ENCODE measurements around the gene NANOGP8.

Gene NANOGP8

GRCh38 chr15:35061825-35062737 lies 23.0 kb downstream of the NANOGP8 start:
- no peak for DNase-seq (ENCODE audit: extremely low read depth in 1 of 2, low read depth in 1 of 2)

GRCh38 chr15:35061161-35061824 lies 23.8 kb downstream of the NANOGP8 start:
- DNase-seq (ENCODE audit: extremely low read depth in 1 of 2, low read depth in 1 of 2), result no peak

- no peak for DNase-seq (ENCODE audit: extremely low read depth in 1 of 2, low read depth in 1 of 2)
Observed at GRCh38 chr15:35060591-35060990, 24.5 kb downstream of the NANOGP8 start.

GRCh38 chr15:35058534-35059054 lies 26.5 kb downstream of the NANOGP8 start:
- no peak for DNase-seq (ENCODE audit: extremely low read depth in 1 of 2, low read depth in 1 of 2)

- DNase-seq (ENCODE audit: extremely low read depth in 1 of 2, low read depth in 1 of 2), result no peak
Observed at GRCh38 chr15:35055416-35056105, 29.5 kb downstream of the NANOGP8 start.

- no peak for DNase-seq (ENCODE audit: extremely low read depth in 1 of 2, low read depth in 1 of 2)
Observed at GRCh38 chr15:35054380-35054779, 30.7 kb downstream of the NANOGP8 start.

GRCh38 chr15:35047996-35048395 lies 37.1 kb downstream of the NANOGP8 start:
- no peak for DNase-seq (ENCODE audit: extremely low read depth in 1 of 2, low read depth in 1 of 2)

- no peak for DNase-seq (ENCODE audit: extremely low read depth in 1 of 2, low read depth in 1 of 2)
Observed at GRCh38 chr15:35047528-35047927, 37.6 kb downstream of the NANOGP8 start.

- no peak for DNase-seq (ENCODE audit: extremely low read depth in 1 of 2, low read depth in 1 of 2)
Observed at GRCh38 chr15:35043373-35044095, 41.6 kb downstream of the NANOGP8 start.

- no peak for DNase-seq (ENCODE audit: extremely low read depth in 1 of 2, low read depth in 1 of 2)
Observed at GRCh38 chr15:35040339-35041255, 44.5 kb downstream of the NANOGP8 start.

- DNase-seq (ENCODE audit: extremely low read depth in 1 of 2, low read depth in 1 of 2), result no peak
Observed at GRCh38 chr15:35038626-35039451, 46.3 kb downstream of the NANOGP8 start.

Measured in activated CD8-positive, alpha-beta memory T cell treated with anti-CD3 and anti-CD28 coated beads for 1 hour (primary cell).